Stimulated activated CD8-positive, alpha-beta memory T cell treated with anti-CD3 and anti-CD28 coated beads, Interleukin-12 subunit alpha, Interleukin-12 subunit beta, amount 100 ng/mL, for 24 hours (primary cell): Measurements from ENCODE around the gene ELAVL3.
A peak's percentile ranks its signal among the peaks of the same experiment; 100 is the strongest.

ENCODE experiments used
- DNase-seq: peaks from one replicate; pipeline ENCODE4 v3.0.0-alpha.2; 2020; ENCODE audit errors: extremely low read depth

ELAVL3 gene

DNA sequence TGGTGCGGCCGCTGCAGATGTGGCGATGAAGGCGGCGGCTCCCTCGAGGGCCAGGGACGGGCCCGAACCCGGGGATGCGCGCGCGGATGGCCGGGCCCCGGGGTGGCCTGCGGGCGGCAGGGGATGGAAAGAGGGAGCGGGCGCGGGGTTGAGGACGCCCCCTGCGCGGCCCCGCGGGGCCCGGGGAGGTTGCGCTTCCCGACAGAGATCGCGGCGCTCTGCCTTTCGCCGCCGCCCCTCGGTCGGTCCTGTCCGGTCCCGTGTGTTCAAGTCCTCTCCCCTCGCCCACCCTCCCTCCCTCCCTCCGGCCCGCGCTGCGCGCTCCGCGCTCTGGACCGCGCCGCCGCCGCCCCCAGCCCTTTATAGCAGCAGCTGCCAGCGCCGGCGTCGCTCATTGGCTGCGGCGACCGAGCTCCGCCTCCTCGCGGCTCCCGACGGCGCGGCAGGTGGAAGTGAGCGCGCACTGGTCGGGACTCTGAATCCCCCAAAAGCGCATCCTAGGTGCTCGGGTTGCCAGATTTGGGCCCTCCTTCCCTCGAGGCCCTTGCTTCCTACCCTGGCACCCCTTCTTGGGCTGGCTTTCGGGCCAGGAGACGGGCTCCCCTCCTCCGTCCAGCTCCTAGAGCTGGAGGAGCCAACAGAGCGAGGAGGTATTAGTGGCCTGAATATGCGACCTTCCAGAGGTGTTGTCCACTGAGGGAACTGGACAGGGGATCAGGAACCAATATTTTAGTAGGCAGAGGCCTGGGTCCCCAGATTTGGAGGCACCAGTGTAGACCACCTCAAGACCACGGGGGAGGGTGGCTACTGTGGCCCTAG, at the start of gene ELAVL3:
Gene ELAVL3 (minus strand): TSS at position 332 of the 819 bp plus-strand sequence. CDS start 438 bp downstream, outside the sequence.
- DNase-seq: no peak

DNA sequence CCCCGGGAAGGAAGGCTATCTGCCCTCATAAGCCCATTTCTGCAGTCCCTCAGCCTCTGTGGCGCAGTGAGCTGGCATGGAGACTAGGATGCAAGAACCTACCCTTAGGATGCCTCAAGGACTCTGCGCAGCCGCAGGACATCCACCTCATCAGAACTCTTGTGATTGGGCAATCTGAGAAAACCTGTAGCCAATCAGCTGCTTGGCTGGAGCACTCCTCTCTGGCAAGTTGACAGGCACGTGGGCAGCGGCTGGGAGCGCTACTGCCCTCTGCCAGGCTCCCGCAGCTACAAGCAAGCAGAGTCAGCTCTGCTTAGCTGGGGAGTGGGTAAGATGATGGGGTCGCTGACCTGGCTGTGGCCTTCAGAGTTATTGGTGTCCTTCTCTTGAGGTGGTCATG, 49.6 kb upstream of the ELAVL3 start:
- no peak for DNase-seq

DNA sequence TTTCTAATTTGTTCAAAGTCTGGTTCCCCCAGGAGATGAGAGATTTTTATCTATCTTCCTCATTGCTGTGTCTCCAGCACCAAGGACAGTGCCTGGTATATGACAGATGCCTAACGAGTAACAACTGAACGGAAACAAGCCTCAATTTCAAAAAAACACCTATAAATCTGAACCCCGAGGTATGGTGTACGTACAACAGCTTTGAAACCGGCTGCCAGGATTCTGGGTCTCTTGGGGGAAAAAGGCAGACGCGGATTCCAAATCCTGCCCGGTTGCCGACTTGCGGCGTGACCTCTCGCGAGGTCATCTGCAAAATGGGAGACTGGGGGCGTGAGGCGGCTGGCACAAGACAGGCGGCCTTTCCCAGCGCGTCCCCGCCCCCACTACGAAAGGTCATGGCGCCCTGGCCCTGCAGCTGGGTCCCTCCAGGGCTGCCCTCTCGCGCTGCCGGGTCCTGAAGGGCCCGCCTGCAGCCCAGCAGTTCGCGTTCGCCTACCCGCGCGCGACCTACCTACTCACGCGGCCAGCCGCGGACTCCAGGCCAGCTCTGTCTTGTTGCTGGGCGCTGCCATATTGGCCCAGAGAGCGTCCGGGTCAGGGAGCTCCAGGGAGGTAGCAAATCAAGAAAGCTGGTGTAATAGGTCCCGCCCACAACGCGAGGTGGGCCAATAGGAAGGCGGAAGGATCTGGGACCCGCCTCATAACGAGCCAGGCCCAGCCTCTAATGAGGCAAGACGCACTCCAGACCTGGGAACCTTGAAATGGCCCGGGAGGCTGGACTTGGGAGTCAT, 47.9 kb upstream of the ELAVL3 start, which contains the start of gene ECSIT:
Gene ECSIT (minus strand): TSS at position 584 of the 791 bp plus-strand sequence. CDS start 9,964 bp downstream, outside the sequence.
- peak; percentile 77 for DNase-seq

DNA sequence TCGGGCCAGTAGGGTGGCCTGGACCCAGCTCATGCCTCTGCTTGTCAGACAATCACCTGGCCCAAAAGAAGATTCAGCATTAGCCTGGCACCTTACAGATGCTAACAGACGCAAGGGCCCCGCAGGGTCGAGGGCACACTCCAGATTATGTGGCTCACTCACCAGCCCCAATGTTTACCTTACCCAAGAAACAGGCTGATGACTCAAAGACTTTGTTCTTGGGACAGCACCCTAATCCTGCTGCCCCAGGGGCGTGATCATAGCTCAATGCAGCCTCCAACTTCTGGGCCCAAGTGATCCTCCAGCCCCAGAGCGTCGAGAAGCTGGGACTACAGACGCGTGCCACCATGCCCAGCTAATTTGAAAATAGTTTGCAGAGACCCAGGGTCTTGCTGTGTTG, 38.3 kb upstream of the ELAVL3 start:
- no peak for DNase-seq

DNA sequence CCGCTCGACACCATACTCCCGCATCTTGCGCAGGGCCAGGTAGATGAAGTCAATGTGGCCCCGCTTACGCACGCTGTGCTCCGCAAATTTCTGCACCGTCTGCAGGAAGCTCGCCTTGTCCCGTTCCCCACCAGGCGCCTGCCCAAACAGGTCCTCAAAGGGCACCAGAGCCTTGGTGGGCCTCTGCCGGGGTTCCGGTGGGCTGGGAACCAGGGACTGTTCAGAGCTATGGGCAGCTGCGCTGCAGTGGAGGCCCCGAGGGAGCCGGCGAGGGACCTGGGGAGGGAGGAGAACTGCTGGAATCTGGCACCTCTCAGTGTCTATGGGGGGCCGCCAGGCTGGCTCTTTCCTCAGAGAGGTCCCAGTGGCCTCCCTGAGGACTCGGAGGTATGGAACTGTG, 33.1 kb upstream of the ELAVL3 start:
- no peak for DNase-seq

DNA sequence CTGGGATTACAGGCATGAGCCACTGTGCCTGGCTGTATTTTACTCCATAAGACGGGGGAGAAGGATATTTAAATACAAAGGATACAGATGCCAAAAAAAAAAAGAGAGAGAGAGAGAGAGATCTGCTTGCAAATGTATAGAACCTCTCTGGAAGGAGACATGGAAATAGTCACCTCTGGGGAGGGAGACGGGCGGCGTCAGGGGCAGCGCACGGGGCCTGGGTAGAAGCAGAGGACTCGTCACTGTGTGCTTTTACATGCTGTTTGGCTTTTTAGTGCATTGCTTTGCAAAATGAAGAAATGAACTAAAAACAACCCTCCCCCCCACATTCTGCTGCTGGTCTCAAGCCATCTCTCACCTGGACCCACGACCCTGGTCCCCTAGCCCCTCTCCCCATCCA, 29.6 kb upstream of the ELAVL3 start:
- no peak for DNase-seq

DNA sequence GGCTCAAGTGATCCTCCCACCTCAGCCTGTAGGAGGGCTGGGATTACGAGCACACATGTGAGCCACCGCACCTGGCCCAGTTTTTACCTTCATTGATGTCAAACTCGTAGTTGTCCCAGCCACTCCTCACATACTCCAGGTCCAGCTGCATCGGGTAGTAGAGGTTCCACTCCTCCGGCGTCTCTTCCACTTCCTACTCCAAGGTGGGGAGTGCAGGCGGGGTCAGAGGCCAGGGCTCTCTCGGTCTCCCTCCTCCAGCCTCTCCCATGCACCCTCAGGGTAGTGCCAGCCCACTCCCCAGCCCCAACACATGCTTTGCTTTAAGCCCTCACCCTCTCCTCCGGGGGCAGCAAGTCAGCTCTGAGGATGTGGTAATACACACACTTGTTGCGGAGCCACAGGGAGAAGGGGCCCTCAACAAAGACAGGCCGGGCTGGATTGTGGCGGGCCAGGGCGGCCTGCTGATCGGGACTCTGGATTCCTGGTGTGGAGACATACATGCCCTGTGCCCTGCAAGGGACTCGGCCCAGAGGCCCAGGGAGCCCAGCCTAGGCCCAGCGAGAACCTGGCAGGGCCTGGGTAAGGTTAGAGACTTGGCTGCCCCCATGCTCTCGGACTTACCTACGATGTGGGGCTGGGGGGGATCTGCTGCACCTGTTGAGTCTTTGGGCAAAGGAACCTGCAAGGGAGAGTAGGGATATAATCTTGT, 26.7 kb upstream of the ELAVL3 start:
- DNase-seq: no peak

DNA sequence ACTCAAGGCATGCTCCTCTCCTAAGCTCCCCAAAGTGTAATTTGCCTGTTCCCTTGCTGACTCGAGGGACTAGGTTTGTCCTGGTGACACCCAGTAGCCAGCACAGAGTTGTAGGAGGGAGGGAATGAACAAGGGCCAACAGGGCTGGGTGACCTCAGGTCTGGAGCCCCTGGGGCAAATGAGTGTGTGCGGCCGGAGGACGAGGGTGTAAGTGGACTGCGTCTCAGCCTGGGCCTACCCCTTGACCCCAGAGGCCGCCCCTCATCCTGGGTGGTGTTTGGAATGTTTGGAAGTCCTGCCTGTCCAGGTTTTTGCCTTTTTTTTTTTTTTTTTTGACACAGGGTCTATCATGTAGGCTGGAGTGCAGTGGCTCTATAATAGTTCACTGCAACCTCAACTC, 26.1 kb upstream of the ELAVL3 start:
- no peak for DNase-seq

DNA sequence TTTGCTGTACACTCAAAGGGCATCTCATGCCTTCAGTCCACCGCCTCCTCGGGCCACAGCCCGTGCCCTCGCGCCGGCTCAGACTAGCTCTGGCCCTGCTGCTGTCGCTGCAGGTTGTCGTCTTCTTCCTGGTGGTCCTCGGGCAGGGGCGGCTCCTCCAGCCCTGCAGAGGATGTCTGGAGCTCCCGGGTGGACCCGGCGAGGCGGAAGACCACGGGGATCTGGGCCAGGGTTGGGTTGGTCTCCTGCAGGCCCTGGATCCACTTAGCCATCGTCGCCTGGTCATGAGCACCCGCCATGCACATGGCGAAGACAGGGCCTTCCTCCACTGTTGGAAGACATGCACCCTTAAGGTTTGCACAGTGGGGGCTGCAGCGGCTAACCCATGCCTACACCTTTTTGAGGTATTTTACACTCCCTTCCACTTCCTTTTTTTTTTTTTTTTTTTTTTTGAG, 25.3 kb upstream of the ELAVL3 start:
- no peak for DNase-seq

DNA sequence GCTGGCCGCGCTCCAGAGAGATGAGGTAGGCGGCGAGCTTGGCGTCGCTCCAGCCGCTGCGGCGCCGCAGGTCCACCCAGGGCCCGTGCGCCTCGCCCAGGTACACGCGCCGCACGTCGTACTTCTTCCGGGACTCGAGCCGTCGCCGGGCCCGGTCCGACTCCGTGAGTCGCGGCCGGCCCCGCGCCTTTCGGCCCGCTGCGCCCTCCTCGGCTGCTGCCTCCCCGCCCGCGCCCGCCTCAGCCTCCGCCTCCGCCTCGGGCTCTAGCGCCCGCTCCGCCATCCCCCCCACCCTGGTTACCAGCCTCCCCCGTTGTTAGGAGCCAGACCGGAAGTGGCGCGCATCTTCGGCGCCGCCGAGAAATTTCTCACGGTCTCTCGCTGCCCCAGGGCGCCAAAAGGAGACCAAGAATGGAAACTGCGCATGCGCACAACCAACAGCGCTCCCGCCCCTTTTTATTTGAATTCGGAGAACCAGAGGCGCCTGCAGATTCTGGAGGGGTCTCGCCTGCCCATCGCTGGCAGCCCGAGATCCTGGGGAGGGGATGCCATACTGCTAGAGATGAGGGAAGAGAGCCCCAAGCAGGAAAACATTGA, 24.8 kb upstream of the ELAVL3 start, which contains the start of gene ZNF653:
Gene ZNF653 (minus strand): TSS at position 336 of the 597 bp plus-strand sequence. CDS start 53 bp downstream, at position 283.
- DNase-seq: peak; percentile 69

DNA sequence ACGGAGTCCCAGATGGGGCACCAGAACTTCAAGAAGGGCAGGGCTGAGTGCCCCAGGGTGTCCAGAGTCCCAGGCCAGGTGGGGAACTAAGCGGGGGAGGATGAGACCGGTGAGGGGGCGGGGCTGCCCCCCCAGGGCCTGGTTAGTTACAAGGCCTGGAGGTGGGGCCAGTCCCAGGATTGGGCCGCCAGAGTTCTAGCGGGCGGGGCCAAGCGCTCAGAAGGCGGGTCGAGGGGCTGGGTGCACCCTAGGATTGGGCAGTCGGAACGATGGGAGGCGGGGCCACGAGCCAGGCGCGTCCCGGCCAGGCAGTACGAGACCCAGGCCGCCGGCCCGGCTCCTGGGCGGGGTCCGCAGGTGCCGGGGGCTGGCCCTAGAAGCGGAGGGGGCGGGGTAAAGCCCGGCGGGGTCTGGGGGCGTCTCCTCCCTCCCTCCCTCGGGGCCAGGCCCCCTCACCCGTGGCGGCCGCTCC, 24.2 kb upstream of the ELAVL3 start:
- peak; percentile 92 for DNase-seq

DNA sequence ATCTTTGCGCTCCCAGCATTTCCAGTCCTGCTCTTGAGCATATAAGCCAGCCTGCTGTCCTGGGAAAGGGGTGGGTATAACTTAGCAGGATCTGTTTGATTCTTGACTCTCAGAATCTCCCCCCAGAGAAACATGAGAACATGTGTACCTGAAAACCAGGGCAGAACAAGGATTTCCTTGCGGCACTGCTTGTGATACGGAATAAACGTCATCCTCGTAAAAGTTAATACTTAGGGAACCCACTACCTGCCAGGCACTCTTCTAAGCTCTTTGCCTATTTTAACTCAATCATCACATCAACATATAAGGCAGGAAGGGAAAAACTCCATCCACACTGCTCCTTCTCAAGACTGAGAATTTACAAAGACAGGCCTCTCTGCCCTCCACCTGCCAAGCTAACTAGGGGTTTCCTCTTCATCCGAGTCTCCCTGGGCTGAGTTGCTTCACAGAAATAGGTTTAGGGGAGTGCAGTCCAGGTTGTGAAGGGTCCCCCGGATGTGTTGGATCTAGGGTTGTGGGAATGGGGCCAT, 23.7 kb upstream of the ELAVL3 start:
- DNase-seq: no peak

DNA sequence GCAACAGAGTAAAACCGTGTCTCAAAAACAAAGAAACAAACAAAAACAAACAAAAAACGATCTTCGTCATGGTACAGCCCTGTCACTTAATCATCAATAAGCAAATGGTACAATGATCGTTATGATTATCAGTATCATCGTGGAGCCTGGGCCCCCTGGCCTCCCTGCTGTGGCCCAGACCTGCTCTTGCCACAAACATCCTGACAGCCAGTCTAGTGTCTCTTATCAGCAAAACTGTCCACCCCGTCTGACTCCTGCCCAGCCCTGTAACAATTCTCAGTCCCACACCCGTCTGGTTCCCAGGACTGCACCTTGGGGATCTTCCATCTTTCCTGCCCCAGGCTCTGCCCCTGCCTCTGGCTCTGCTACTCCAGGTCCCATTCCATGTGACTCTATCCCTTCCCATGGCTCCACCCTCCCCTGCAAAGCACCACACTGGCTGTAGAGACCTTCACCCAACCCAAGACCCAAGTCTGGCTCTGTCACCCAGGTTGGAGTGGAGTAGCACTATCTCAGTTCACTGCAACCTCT, 19.1 kb upstream of the ELAVL3 start:
- no peak for DNase-seq

DNA sequence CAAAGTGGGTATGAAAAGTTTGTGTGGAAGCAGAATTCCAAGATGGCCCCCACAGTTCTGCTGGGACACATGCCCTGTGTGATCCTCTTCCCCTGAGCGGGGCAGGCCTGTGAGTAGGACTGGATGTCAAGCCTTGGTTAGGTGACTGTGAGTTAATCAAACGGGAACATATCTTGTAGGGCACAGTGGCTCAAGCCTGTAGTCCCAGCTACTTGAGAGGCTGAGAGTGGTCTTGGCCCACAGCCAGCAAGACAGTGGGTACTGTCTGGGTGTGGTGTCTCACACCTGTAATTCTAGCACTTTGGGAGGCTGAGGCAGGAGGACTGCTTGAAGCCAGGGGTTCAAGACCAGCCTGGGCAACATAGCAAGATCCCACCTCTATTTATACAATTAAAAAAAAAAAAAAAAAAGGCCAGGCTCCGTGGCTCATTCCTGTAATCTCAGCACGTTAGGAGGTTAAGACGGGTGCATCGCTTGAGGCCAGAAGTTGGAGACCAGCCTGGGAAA, 18.4 kb upstream of the ELAVL3 start:
- DNase-seq: no peak

DNA sequence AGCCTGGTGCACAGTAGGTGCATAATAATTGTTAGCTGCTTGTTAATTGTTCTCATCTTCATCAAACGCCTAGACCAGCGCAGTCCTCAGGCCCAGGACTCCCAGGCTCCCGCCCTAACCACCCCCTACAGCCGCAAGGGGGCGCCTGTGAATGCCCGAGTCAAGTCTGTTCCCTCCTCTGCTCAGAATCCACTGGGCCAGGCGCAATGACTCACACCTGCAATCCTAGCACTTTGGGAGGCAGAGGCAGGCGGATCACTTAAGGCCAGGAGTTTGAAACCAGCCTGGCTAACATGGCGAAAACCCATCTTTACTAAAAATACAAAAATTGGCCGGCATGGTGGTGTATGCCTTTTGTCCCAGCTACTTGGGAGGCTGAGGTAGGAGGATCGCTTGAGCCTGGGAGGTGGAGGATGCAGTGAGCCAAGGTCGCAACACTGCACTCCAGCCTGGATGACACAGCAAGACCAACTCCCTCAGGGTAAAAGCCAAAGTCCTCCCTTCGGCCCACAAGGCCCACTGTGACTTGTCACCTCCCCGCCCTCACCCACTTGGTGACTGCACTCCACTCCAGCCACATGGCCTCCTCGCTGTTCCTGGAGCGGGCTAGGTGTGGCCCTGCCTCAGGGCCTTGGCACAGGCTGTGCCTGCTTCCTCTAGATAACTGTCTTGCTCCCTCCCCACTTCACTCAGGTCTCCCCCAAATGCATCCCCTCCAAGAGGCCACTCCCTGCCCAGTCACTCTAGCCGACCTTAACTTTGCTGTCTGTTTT, 15.7 kb upstream of the ELAVL3 start:
- peak; percentile 37 for DNase-seq

DNA sequence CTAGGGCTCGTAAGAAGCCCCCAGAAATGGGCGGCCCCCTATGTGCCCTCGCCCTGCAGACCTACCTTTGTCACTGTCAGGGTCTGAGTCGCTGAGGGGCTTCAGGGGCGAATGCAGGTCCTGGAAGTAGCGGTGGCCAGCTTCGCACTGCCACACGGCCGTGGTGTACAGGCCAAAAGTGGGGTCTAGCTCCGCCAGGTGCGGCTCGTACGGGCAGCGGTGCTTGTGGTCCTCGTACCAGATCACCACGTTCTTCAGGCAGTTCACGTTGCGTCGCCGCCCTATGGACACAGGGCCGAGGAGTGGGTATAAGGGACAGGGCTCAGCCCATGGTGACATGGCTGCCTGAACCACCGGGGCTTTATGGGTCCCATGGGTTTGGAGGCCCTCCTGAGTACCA, 15.0 kb upstream of the ELAVL3 start:
- DNase-seq: no peak

DNA sequence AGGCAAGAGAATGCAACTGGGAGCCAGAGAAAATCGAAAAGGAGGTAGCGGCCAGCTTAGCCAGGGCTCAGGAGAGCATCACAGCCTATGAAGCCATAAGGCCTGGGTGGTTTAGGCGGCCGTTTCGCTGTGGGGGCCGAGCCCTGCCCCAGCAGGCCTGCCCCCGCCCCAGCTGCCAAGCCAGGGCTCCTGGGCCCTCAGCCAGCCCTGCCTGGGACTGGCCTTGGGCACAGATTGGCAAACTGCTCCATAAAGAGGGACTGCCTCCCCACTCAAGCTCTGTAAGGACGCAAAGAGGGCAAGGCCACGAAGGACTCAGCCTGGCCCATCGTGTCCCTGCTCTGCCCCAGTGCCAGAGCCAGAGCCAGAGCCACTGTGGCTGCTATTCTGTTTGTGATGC, 14.6 kb upstream of the ELAVL3 start:
- DNase-seq: no peak

DNA sequence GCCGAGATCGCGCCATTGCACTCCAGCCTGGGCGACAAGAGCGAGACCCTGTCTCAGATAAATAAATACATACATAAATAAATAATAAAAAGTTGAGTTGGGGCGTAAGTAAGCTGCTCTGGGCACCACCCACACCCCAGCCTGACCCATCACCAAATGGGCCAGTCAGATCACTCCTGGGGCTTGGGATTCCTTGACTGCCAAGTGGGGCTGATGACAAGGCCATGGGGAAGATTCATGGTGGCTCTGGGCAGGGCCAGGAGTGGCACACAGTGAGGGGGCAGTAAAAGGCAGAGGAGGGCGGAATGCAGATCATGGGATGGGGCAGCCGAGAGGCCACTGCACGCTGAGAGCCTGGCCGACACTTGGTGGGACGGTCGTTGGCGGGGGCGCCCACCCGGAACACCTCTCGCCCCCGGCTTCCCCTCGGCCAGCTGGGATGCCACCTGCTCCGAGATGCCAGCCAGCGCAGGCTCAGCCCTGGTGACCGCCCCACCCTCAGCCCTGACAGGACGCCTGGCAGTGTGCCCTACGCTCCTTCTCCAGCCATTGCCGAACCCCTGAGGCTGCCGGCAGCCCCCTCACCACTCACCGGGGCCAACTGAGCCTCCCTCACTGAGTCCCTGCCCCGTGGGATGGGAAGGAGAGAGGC, 13.9 kb upstream of the ELAVL3 start:
- no peak for DNase-seq

DNA sequence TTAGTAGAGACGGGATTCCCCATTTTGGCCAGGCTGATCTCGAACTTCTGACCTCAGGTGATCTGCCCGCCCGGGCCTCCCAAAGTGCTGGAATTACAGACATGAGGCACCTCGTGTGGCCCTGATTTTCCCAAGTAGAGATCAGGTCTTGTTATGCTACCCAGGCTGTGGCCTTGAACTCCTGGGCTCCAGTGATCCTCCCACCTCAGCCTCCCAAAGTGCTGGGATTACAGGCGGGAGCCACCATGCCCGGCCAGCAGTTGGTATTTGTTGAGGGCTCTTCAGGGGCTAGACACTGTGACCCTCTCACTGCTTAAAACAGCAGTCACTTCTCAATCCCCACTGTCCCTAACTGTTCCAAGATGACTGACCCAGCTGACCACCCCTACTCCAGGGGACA, 8.5 kb upstream of the ELAVL3 start:
- DNase-seq: no peak
